Immature natural killer cell (primary cell): Measurements from ENCODE around the gene ERO1A. TPM values are rescaled to one million over a fixed set of nuclear protein-coding genes. Genes with fewer than 3 reads are reported as not detected.

Experiments
- DNase-seq, 3 donors: peaks; one replicate each; pipeline ENCODE4 v3.0.0; 2022; ENCODE audit warnings: mixed read lengths in 1 of 3
- H3K27ac Mint-ChIP-seq, 6 donors: one replicate each; pipeline ENCODE4 v1.8.0; 2020; ENCODE audit warnings: mixed read lengths in 6 of 6, mild to moderate bottlenecking in 5 of 6, inconsistent platforms in 4 of 6, moderate library complexity in 3 of 6
- H3K27me3 Mint-ChIP-seq, 3 donors: one replicate each; pipeline ENCODE4 v1.8.0; 2020 to 2021; ENCODE audit warnings: low read depth in 3 of 3, mild to moderate bottlenecking in 3 of 3, mixed read lengths in 3 of 3, moderate library complexity in 3 of 3, inconsistent platforms in 1 of 3
- H3K36me3 Mint-ChIP-seq, 3 donors: one replicate each; pipeline ENCODE4 v1.8.0; 2020; ENCODE audit warnings: mixed read lengths in 3 of 3, inconsistent platforms in 2 of 3, mild to moderate bottlenecking in 2 of 3
- H3K4me1 Mint-ChIP-seq, 2 donors: one replicate each; pipeline ENCODE4 v1.8.0; 2020; ENCODE audit warnings: inconsistent platforms in 2 of 2, mild to moderate bottlenecking in 2 of 2, mixed read lengths in 2 of 2, moderate library complexity in 1 of 2
- H3K4me3 Mint-ChIP-seq, 5 donors: one replicate each; pipeline ENCODE4 v1.8.0; 2020; ENCODE audit warnings: mild to moderate bottlenecking in 5 of 5, mixed read lengths in 5 of 5, inconsistent platforms in 3 of 5, moderate library complexity in 3 of 5
- H3K9me3 Mint-ChIP-seq, 6 donors: one replicate each; pipeline ENCODE4 v1.8.0; 2020; ENCODE audit warnings: mild to moderate bottlenecking in 6 of 6, mixed read lengths in 6 of 6, inconsistent platforms in 4 of 6, moderate library complexity in 3 of 6
- polyA plus RNA-seq, 3 donors: library from polyadenylated mRNA; unstranded; fragments of 300-500 nt; fragmentation: Illumina TruSeq; gene quantifications; one replicate each; pipeline ENCODE4 v1.2.3, GENCODE V29; 2021

Gene ERO1A
- polyA plus RNA-seq, 3 donors from 2014 or later: 19.3 to 25.8 (median 25.1) TPM

GRCh38 chr14:52716155-52716554, 20.8 kb upstream of the ERO1A start:
- no peaks in the 10 kb centered on the region for H3K9me3 Mint-ChIP-seq
- H3K4me3 Mint-ChIP-seq: no peak overlapping the region
- peaks cover 2 to 7% of the 10 kb centered on the region in 2 donors for H3K4me1 Mint-ChIP-seq
- peaks cover 16 to 52% (median 26%) of the 10 kb centered on the region in 3 donors for H3K36me3 Mint-ChIP-seq
- no peak overlapping the region for H3K27ac Mint-ChIP-seq
- peaks cover 0 to 1% (median 0%) of the 10 kb centered on the region in 3 donors for H3K27me3 Mint-ChIP-seq
- DNase-seq: no peak

GRCh38 chr14:52711666-52712065, 16.3 kb upstream of the ERO1A start:
- no peak overlapping the region for H3K27ac Mint-ChIP-seq

GRCh38 chr14:52706724-52707706, 11.7 kb upstream of the ERO1A start, which contains the start of gene PSMC6:
PSMC6 (plus strand) TSS chr14:52707200; CDS start chr14:52707220, 20 bp downstream.
- Mint-ChIP-seq H3K4me3 (peak within 1 kb of the TSS; percentile 96 to 99 (median 99)), H3K4me1 (peaks cover 31 to 49% of the 10 kb centered on the region in 2 donors), H3K27me3 (peaks cover 0 to 5% (median 3%) of the 10 kb centered on the region in 3 donors), H3K27ac (peak within 1 kb of the TSS; percentile 91 to 99 (median 98)), H3K36me3 (peaks cover 0 to 22% (median 5%) of the 10 kb centered on the region in 3 donors), H3K9me3 (no peaks in the 10 kb centered on the region)
- DNase-seq: peak; percentile 86 to 90 (median 88)

More at GRCh38 chr14:52711666-52712065, 16.3 kb upstream of the ERO1A start:
- no peak for DNase-seq
- no peak overlapping the region for H3K4me3 Mint-ChIP-seq
- peaks cover 0 to 2% (median 0%) of the 10 kb centered on the region in 3 donors for H3K27me3 Mint-ChIP-seq
- H3K4me1 Mint-ChIP-seq: peaks cover 23 to 41% of the 10 kb centered on the region in 2 donors
- no peaks in the 10 kb centered on the region for H3K9me3 Mint-ChIP-seq
- H3K36me3 Mint-ChIP-seq: peaks cover 12 to 54% (median 20%) of the 10 kb centered on the region in 3 donors

- peak in 2 of 3 donors; percentile 30 to 34 for DNase-seq
- Mint-ChIP-seq H3K27me3 (peaks cover 0 to 5% (median 3%) of the 10 kb centered on the region in 3 donors), H3K36me3 (peaks cover 0 to 21% (median 2%) of the 10 kb centered on the region in 3 donors), H3K9me3 (no peaks in the 10 kb centered on the region), H3K4me3 (peak overlapping the region; percentile 96 to 99 (median 99)), H3K27ac (peak overlapping the region; percentile 91 to 99 (median 98)), H3K4me1 (peaks cover 31 to 44% of the 10 kb centered on the region in 2 donors)
Observed at GRCh38 chr14:52706286-52706685, 10.9 kb upstream of the ERO1A start.

GRCh38 chr14:52703664-52704063, 8.3 kb upstream of the ERO1A start:
- no peaks in the 10 kb centered on the region for H3K9me3 Mint-ChIP-seq

GRCh38 chr14:52703225-52703624, 7.9 kb upstream of the ERO1A start:
- no peaks in the 10 kb centered on the region for H3K9me3 Mint-ChIP-seq
- peaks cover 3 to 5% (median 3%) of the 10 kb centered on the region in 3 donors for H3K27me3 Mint-ChIP-seq
- no peak for DNase-seq
- H3K27ac Mint-ChIP-seq: no peak overlapping the region
- peaks cover 23% of the 10 kb centered on the region in 2 donors for H3K4me1 Mint-ChIP-seq
- no peak overlapping the region for H3K4me3 Mint-ChIP-seq
- peaks cover 0 to 4% (median 0%) of the 10 kb centered on the region in 3 donors for H3K36me3 Mint-ChIP-seq

More at GRCh38 chr14:52703664-52704063, 8.3 kb upstream of the ERO1A start:
- no peak overlapping the region for H3K4me3 Mint-ChIP-seq
- peaks cover 27% of the 10 kb centered on the region in 2 donors for H3K4me1 Mint-ChIP-seq
- H3K36me3 Mint-ChIP-seq: peaks cover 0 to 7% (median 0%) of the 10 kb centered on the region in 3 donors
- no peak overlapping the region for H3K27ac Mint-ChIP-seq
- peaks cover 3 to 5% (median 3%) of the 10 kb centered on the region in 3 donors for H3K27me3 Mint-ChIP-seq
- no peak for DNase-seq

- H3K4me1 Mint-ChIP-seq: peaks cover 3% of the 10 kb centered on the region in 2 donors
- H3K9me3 Mint-ChIP-seq: no peaks in the 10 kb centered on the region
- no peak overlapping the region for H3K4me3 Mint-ChIP-seq
- no peak for DNase-seq
- no peaks in the 10 kb centered on the region for H3K36me3 Mint-ChIP-seq
- H3K27ac Mint-ChIP-seq: peak overlapping the region in 1 of 6 donors; percentile 20
- peaks cover 3 to 6% (median 3%) of the 10 kb centered on the region in 3 donors for H3K27me3 Mint-ChIP-seq
Observed at GRCh38 chr14:52701223-52701622, 5.9 kb upstream of the ERO1A start.

- no peak overlapping the region for H3K27ac Mint-ChIP-seq
- H3K36me3 Mint-ChIP-seq: no peaks in the 10 kb centered on the region
- no peaks in the 10 kb centered on the region for H3K9me3 Mint-ChIP-seq
- DNase-seq: no peak
- peaks cover 3 to 6% (median 3%) of the 10 kb centered on the region in 3 donors for H3K27me3 Mint-ChIP-seq
- H3K4me1 Mint-ChIP-seq: peaks cover 3 to 4% of the 10 kb centered on the region in 2 donors
- H3K4me3 Mint-ChIP-seq: no peak overlapping the region
Observed at GRCh38 chr14:52700701-52701172, 5.4 kb upstream of the ERO1A start.

GRCh38 chr14:52694761-52695480, 437 bp downstream of the ERO1A start:
- Mint-ChIP-seq H3K27ac (peak overlapping the region; percentile 92 to 97 (median 95)), H3K4me3 (peak overlapping the region; percentile 97 to 100 (median 98)), H3K27me3 (peaks cover 0 to 10% (median 2%) of the 10 kb centered on the region in 3 donors), H3K9me3 (no peaks in the 10 kb centered on the region), H3K4me1 (peaks cover 23 to 50% of the 10 kb centered on the region in 2 donors), H3K36me3 (no peaks in the 10 kb centered on the region)
- peak; percentile 59 to 62 (median 60) for DNase-seq

GRCh38 chr14:52693532-52693931, 1.8 kb downstream of the ERO1A start:
- H3K27me3 Mint-ChIP-seq: peaks cover 0 to 6% (median 2%) of the 10 kb centered on the region in 3 donors
- peak overlapping the region in 4 of 5 donors; percentile 19 to 62 (median 52) for H3K4me3 Mint-ChIP-seq
- H3K4me1 Mint-ChIP-seq: peaks cover 23 to 61% of the 10 kb centered on the region in 2 donors
- H3K27ac Mint-ChIP-seq: peak overlapping the region in 2 of 6 donors; percentile 31 to 49
- H3K9me3 Mint-ChIP-seq: no peaks in the 10 kb centered on the region
- no peaks in the 10 kb centered on the region for H3K36me3 Mint-ChIP-seq
- no peak for DNase-seq

- peak overlapping the region in 2 of 6 donors; percentile 31 to 34 for H3K27ac Mint-ChIP-seq
- peaks cover 23 to 66% of the 10 kb centered on the region in 2 donors for H3K4me1 Mint-ChIP-seq
- H3K27me3 Mint-ChIP-seq: peaks cover 0 to 6% (median 2%) of the 10 kb centered on the region in 3 donors
- H3K9me3 Mint-ChIP-seq: no peaks in the 10 kb centered on the region
- H3K4me3 Mint-ChIP-seq: peak overlapping the region in 2 of 5 donors; percentile 10 to 28
- DNase-seq: no peak
- H3K36me3 Mint-ChIP-seq: no peaks in the 10 kb centered on the region
Observed at GRCh38 chr14:52693036-52693435, 2.3 kb downstream of the ERO1A start.

GRCh38 chr14:52692248-52692962, 3.0 kb downstream of the ERO1A start:
- DNase-seq: peak in 2 of 3 donors; percentile 6 to 7
- peaks cover 23 to 72% of the 10 kb centered on the region in 2 donors for H3K4me1 Mint-ChIP-seq
- H3K9me3 Mint-ChIP-seq: no peaks in the 10 kb centered on the region
- no peaks in the 10 kb centered on the region for H3K36me3 Mint-ChIP-seq
- peak overlapping the region; percentile 1 to 56 (median 20) for H3K4me3 Mint-ChIP-seq
- peaks cover 0 to 6% (median 2%) of the 10 kb centered on the region in 3 donors for H3K27me3 Mint-ChIP-seq
- peak overlapping the region; percentile 4 to 59 (median 26) for H3K27ac Mint-ChIP-seq
